ENCODE results near the gene SYNDIG1.

DNA sequence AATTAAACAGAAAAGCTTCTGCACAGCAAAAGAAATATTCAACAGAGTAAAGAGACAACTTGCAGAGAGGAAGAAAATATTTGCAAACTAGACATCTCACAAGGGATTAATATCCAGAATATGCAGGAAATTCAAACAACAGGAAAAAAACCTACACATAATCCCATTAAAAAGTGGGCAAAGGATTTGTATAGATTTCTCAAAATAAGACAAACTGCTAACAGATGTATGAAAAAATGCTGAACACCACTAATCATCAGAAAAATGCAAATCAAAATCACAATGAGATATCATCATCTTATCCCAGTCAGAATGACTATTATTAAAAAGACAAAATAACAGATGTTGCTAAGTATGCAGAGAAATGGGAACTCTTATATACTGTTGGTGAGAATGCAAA, 129.6 kb downstream of the SYNDIG1 start:
- no peak for TF ChIP-seq CTCF (IDR thresholded peaks at IDR 0.05)
- TF ChIP-seq RCOR1 (IDR thresholded peaks at IDR 0.05; ENCODE audit: low read length): no peak
- TF ChIP-seq MXI1 (IDR thresholded peaks at IDR 0.05; ENCODE audit: low read depth, low read length): no peak
- TF ChIP-seq USF2 (IDR thresholded peaks at IDR 0.05; ENCODE audit: borderline replicate concordance, low read depth, low read length): no peak
- no peak for TF ChIP-seq POLR2AphosphoS5 (IDR thresholded peaks at IDR 0.05; ENCODE audit: low read depth, low read length)
- no peak for TF ChIP-seq EZH2phosphoT487 (IDR thresholded peaks at IDR 0.05; ENCODE audit: borderline replicate concordance, low read depth)
- TF ChIP-seq ZBTB33 (IDR thresholded peaks at IDR 0.05; ENCODE audit: borderline replicate concordance, low read depth): no peak

All from SK-N-SH (cell line).